ENCODE results near the gene TOM1. TPM values are rescaled to one million over a fixed set of nuclear protein-coding genes. Genes with fewer than 3 reads are reported as not detected.
"Not testable (repeated sequence)": the region's sequence is repeated elsewhere in the genome, so short reads cannot be mapped to it uniquely, and the experiment has no call there.

The TOM1 gene
- polyA plus RNA-seq, 4 donors, result 39.2 to 42.9 (median 41.7) TPM

DNA sequence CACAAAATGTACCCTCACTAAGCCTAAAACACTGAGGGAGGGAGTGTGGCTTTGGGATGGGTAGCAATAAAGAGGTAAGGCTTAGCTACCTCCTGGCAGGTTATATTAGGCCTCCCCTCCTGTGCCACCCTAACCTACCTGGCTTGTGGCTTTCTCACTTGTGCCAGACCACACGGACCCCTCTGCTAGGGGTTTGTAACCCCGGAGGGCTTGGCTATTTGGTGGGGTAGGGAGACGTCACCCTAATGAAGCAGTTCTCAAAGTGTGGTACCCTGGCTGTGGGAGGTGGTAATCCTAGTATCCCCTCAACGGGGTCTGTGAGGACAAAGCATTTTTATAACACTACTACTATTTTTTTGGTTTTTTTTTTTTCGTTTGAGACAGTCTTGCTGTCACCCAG is 91.2 kb downstream of the TOM1 start:
- no peak for DNase-seq (ENCODE audit: low read depth in 4 of 4, low spot score in 2 of 4)

DNA sequence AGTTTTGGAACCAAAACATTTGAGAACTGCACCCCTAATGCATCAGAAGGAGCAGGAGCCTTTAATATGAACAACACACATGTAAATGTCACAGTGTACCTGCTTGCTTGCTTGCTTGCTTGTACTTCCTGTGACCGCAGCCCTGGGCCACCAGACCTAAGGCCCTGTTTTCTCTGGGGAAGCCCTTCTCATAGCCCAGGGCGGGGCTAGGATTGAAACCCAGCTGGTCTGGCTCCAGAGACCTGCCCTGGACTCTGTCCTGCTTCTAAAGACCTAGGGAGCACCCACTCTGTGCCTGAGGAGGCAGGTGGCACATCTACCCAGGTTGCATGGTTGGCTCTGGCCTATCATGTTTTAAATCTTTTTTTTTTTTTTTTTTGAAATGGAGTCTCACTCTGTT is 92.7 kb downstream of the TOM1 start:
- no peak for DNase-seq (ENCODE audit: low read depth in 4 of 4, low spot score in 2 of 4)

GRCh38 chr22:35393116-35394010 is 93.7 kb downstream of the TOM1 start:
- no peak for DNase-seq (ENCODE audit: low read depth in 4 of 4, low spot score in 2 of 4)

DNA sequence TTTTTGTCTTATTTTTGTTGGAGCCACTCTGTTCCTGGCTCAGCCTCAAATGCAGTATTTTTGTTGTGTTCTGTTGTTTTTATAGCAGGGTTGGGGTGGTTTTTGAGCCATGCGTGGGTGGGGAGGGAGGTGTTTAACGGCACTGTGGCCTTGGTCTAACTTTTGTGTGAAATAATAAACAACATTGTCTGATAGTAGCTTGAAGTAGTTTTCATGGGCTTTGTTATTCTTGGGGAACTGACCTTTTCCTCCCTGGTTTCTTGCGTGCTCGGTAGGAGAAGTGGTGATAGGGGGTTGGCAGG is 94.3 kb downstream of the TOM1 start:
- no peak for DNase-seq (ENCODE audit: low read depth in 4 of 4, low spot score in 2 of 4)

DNA sequence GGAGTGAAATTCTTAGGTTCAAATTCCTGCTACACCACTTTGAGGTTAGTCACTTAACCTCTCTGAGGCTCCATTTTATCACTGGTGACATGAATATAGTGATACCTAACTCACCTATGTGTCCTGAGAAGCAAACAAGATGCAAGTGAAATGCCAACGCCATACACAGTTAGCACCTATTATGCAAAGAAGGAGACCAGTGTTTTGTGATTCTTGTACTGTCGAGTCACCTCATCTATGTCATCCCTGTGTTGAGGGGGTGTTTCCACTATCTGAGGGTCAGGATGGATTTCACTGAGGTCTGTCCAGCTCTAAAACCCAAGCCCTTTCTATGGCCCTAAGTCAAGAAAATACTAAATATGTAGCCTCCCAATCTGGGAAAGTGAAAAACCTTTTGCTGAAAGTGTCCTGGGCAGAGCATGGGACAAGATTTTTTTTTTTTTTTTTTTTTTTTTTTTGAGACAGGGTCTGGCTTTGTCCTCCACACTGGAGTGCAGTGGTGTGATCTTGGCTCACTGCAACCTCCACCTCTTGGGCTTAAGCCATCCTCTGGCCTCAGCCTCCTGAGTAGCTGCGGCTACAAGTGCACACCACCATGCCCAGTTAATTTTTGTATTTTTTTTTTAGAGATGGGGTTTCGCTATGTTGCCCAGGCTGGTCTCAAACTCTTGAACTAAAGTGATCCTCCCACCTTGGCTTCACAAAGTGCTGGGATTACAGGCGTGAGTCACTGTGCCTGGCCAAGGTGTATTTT is 95.3 kb downstream of the TOM1 start:
- no peak for DNase-seq (ENCODE audit: low read depth in 4 of 4, low spot score in 2 of 4)

- not testable (repeated sequence) for DNase-seq (ENCODE audit: low read depth in 4 of 4, low spot score in 2 of 4)
Observed at GRCh38 chr22:35396622-35397021, 96.9 kb downstream of the TOM1 start.

DNA sequence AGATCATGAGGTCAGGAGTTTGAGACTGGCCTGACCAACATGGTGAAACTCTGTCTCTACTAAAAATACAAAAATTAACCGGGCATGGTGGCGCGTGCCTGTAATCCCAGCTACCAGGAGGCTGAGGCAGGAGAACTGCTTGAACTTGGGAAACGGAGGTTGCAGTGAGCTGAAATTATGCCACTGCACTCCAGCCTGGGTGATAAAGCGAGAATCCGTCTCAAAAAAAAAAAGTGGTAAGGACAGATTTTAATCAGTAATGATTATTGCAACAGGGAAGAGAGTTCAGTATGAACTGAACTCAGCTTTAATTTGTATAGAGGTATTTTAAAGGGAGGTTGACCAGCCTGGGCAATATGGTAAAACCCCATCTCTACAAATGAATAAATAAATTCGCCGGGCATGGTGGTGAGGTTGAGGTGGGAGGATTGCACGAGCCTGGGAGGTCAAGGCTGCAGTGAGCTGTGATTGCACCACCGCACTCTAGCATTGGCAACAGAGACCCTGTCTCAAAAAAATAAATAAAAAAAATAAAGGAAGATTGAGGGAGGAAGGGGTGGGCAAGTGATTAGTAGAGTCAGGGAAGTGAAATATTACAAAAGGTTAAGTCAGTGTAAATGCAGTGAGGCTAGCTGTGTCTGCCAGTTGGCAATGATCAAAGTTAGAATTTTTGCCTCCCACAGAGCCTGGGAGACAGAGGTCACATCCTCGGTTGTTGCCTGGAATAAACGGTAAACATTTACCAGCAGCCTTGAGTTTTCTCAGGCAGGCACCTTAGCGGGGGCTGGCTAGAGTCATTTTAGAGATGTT is 97.6 kb downstream of the TOM1 start:
- peak in 3 of 4 donors; percentile 50 to 70 (median 60) for DNase-seq (ENCODE audit: low read depth in 4 of 4, low spot score in 2 of 4)

Other genes with a start within 250 kb of the TOM1 start
- under 1 TPM; 0.19 to 0.41 (median 0.22) TPM for gene ISX, start 233.7 kb upstream of the TOM1 start, polyA plus RNA-seq (ENCODE audit: insufficient read length in 4 of 4)
- gene HMGXB4, start 42.4 kb upstream of the TOM1 start, polyA plus RNA-seq (ENCODE audit: insufficient read length in 4 of 4), result 10 to 100 TPM; 25.7 to 30.5 (median 28.2) TPM
- gene HMOX1, start 81.2 kb downstream of the TOM1 start, polyA plus RNA-seq (ENCODE audit: insufficient read length in 4 of 4), result 10 to 100 TPM; 39.8 to 48.5 (median 41.9) TPM
- gene MCM5, start 100.2 kb downstream of the TOM1 start, polyA plus RNA-seq (ENCODE audit: insufficient read length in 4 of 4), result 10 to 100 TPM; 59.0 to 87.2 (median 71.4) TPM
- 1 to 10 TPM; 1.5 to 2.9 (median 2.1) TPM for gene RASD2, start 240.9 kb downstream of the TOM1 start, polyA plus RNA-seq (ENCODE audit: insufficient read length in 4 of 4)